ENCODE measurements around the gene PLOD1.
"Not testable (repeated sequence)": the region's sequence is repeated elsewhere in the genome, so short reads cannot be mapped to it uniquely, and the experiment has no call there.

PLOD1 gene

GRCh38 chr1:11938722-11939526 is 4.4 kb downstream of the PLOD1 start:
- DNase-seq (ENCODE audit: low read depth in 1 of 2, low spot score in 1 of 2): no peak

GRCh38 chr1:11939794-11940193 is 5.3 kb downstream of the PLOD1 start:
- DNase-seq (ENCODE audit: low read depth in 1 of 2, low spot score in 1 of 2): not testable (repeated sequence)

GRCh38 chr1:11940260-11940921 is 5.9 kb downstream of the PLOD1 start:
- no peak for DNase-seq (ENCODE audit: low read depth in 1 of 2, low spot score in 1 of 2)

DNA sequence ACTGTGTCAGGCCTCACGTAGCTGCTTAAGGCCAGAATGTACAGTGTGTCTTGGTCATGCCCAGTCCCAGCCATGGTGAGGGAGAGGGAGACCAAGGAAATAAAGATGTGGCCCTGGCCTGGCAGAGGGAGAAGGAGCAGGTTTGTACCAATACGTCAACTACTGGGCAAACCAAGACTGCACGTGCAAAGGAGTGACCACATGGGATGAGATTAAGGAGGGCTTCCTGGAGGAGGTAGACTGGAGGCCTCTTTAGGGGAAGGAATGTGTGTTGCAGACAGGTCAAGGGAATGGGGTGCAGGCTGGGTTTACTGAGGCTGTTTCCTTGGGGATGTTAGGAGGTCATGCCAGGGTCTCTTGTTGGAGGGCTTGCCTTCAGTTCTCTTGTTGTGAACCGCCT is 7.8 kb downstream of the PLOD1 start:
- DNase-seq (ENCODE audit: low read depth in 1 of 2, low spot score in 1 of 2): no peak

- DNase-seq (ENCODE audit: low read depth in 1 of 2, low spot score in 1 of 2): no peak
Observed at GRCh38 chr1:11943619-11944018, 9.1 kb downstream of the PLOD1 start.

DNA sequence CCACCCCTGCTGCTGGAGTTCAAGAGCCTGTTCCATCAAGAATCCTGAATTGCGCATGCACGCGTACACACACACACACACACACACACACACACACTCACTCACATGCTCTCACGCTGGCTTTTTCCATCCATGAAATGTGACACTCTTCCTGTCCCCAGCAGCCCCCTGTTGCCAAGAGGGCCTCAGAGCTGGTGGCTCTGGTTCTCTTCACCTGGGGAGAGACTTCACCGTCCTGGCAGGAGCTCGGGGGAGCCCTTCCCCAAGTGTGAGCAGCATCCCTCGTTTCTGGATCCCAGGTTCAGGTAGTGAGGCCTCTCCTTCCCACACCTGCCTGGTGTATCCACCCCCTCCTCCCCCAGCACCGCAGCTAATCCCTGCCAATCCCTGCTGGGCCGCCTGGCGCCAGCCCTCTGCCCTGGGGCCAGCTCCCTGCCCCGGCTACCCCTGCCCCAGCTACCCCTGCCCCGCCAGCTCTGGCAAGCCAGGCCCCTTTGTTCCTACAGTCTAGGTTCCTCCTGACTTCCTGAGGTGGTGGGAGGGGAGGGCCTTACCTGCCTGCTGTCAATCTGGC is 9.9 kb downstream of the PLOD1 start:
- no peak for DNase-seq (ENCODE audit: low read depth in 1 of 2, low spot score in 1 of 2)

DNA sequence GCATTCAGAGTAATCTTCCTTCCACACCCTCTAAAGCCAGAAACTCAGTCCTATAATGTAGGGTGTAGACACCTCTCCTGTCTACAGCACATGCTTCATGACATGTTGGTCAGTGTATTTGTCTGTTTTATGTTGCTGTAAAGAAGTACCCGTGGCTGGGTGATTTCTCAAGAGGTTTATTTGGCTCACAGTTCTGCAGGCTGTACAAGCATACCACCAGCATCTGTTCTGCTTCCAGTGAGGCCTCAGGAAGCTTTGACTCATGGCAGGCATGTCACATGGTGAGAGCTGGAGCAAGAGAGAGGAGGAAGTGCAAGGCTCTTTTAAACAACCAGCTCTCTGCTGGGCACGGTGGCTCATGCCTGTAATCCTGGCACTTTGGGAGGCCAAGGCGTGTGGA is 12.1 kb downstream of the PLOD1 start:
- no peak for DNase-seq (ENCODE audit: low read depth in 1 of 2, low spot score in 1 of 2)

DNA sequence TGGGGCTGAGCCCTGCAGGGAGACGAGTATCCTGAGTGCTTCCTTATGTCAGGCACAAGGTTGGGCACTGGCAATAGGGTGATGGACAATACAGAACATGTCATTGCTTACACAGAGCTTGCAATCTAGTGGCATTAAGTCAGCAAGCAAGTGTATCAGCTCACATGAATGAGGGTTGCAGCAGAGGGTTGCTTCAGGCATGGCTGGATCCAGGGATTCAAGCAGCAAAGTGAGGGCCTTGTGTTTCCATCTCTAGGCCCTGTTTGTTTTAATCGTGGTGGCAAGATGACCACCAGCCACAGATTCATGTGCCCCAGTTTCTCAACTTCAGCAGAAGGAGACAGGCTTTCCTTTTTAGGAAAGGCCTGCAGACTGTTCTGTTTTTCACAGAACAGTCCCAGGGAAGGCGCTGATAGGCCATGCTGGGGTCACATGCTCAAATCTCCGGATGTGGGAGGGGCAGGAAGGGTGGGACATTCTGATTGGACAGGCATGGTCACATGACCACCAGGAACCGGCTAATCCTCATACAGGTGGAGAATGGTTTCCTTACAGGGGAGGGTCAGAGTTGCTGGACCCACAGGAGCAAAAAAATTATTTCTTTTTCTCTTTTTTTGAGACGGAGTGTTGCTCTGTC is 14.4 kb downstream of the PLOD1 start:
- no peak for DNase-seq (ENCODE audit: low read depth in 1 of 2, low spot score in 1 of 2)

DNA sequence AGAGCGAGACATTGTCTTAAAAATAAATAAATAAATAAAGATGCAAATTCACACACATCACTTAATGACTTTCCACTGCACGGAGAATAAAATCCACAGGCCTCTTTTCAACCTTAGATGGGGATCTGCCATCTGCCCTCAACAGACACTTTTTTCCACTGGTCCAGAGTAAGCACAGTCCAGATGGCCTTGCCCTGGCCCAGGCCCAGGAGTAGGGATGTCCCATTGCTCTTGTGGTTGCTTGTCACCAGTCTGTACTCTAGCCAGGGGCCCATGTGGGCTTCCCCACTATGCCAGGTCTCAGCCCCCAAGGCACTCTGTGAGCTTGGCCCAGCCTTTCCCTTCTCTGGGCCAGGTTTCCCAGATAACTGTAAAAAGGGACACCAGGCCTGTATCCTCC is 17.4 kb downstream of the PLOD1 start:
- no peak for DNase-seq (ENCODE audit: low read depth in 1 of 2, low spot score in 1 of 2)

DNA sequence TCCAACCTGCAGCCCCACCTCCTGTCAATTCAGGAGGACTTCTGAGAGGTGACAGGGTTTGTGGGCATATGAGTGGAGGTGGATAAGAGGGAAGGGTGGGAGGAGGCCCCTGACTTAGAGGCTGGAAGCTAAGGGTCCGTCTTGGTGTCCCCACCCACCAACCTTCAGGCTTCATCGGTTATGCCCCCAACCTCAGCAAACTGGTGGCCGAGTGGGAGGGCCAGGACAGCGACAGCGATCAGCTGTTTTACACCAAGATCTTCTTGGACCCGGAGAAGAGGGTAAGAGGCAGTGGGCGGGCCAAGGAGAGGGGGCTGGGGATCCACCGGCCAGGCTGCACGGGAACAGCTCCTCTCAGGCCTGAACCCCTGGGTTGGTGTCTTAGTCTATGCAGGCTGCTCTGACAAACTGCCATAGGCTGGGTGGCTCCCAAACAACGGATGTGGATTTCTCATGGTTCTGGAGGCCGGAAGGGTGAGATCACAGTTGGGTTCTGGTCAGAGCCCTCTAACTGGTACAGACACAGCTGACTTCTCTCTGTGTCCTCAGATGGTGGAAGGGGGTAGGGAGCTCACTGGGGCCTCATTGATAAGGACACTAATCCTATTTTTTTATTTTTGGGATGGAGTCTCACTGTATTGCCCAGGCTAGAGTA is 18.1 kb downstream of the PLOD1 start:
- DNase-seq (ENCODE audit: low read depth in 1 of 2, low spot score in 1 of 2): no peak

GRCh38 chr1:11955221-11955620 is 20.7 kb downstream of the PLOD1 start:
- no peak for DNase-seq (ENCODE audit: low read depth in 1 of 2, low spot score in 1 of 2)

DNA sequence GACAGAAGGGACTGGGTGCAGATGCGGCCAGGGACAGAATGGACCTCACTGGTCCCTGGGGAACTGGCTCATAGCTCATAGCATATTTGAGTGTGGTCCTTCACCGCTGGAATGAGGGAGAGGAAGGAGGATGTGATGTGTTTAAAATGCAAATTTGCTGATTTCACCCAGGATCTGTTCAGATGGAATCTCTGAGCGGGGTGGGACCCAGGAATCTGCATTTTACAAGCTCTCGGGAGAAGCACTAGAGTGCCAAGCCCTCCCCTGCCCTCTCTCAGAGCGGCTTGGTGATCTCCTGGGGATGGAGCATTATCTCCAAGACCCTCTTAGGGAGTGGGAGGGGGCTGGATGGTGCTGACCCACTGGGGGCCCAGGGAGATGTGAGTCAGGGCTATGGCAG is 22.9 kb downstream of the PLOD1 start:
- no peak for DNase-seq (ENCODE audit: low read depth in 1 of 2, low spot score in 1 of 2)

- no peak for DNase-seq (ENCODE audit: low read depth in 1 of 2, low spot score in 1 of 2)
Observed at GRCh38 chr1:11957897-11958296, 23.4 kb downstream of the PLOD1 start.

DNA sequence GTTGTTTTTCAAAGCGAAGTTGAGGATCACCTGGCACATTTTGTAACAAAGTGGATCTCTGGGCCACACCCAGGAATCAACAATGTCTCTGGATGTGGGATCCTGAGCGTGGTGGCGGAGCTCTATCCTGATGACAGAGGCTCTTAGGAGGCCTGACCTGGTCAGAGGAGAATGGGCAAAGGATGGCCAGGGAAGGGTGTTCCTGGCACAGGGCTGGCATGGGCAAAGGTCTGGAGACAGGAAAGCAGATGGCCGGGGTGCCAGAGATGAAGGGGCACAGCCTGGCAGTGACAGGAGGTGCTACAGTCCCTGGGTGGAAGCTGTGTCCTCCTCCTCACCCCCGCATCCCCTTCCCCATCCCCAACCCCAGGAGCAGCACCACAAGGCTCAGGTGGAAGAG is 25.8 kb downstream of the PLOD1 start:
- no peak for DNase-seq (ENCODE audit: low read depth in 1 of 2, low spot score in 1 of 2)

DNA sequence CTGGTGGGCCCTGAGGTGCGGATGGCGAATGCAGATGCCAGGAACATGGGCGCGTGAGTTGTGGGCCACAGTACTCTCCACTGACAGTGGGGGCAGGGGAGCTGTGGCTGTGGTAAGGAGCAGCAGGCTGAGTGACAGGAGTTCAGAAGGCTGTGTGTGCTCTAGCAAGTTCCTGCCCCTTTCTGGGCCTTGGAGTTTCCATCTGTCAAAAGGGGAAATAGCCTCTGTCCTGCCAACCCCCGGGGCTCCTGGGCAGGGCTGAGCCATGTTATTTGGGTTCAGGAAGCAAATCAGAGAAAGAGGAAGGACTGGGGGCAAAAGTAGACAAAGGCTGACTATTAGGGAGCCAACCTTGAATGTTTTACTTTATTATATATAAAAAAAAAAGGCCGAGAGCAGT is 26.2 kb downstream of the PLOD1 start:
- no peak for DNase-seq (ENCODE audit: low read depth in 1 of 2, low spot score in 1 of 2)

DNA sequence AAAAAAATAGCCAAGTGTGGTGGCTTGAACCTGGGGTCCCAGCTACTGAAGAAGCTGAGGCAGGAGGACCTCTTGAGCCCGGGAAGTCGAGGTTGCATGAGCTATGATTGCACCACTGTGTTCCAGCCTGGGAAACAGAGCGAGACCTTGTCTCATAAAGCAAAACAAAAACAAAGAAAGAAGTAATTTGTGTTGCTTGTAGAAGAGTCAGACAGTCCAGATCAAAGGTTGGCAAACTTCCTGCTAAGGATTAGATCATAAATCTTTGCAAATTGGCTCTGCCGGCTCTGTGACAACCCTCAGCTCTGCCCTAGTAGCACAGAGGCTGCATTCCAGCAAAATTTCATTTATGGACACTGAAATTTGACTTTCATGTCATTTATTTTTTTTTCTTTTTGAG is 26.7 kb downstream of the PLOD1 start:
- DNase-seq (ENCODE audit: low read depth in 1 of 2, low spot score in 1 of 2): no peak

DNA sequence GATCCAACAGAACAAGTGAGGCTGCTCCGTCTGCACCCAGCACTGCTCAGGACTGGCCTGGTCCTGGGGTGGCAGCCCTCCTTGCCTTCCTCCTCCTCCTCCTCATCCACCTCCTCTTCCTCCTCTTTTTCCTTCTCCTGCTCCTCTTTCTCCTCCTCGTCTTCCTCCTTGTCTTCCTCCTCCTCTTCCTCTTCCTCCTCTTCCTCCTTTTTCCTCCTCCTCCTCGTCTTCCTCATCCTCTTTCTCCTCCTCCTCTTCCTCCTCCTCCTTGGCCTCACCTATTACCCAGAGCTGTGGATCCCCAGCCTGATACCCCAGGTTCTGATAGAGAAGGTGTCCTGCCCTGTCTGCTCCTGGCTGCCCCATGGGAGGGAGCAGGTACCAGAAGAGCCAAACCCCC is 29.1 kb downstream of the PLOD1 start:
- no peak for DNase-seq (ENCODE audit: low read depth in 1 of 2, low spot score in 1 of 2)

DNA sequence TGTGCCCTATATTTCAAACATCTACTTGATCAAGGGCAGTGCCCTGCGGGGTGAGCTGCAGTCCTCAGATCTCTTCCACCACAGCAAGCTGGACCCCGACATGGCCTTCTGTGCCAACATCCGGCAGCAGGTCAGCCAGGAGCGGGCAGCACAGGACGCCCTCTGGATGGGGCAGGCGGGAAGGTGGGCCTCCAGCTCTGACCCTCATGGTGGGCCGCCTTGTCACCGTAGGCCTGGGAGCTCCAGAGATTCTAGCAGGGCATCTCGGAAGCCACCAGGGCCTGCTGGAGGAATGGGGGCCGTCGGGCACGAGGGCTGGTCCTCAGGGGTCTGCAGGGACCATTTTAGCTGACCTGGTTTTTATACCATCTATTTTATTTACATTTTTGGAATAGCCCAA is 30.1 kb downstream of the PLOD1 start:
- no peak for DNase-seq (ENCODE audit: low read depth in 1 of 2, low spot score in 1 of 2)

DNA sequence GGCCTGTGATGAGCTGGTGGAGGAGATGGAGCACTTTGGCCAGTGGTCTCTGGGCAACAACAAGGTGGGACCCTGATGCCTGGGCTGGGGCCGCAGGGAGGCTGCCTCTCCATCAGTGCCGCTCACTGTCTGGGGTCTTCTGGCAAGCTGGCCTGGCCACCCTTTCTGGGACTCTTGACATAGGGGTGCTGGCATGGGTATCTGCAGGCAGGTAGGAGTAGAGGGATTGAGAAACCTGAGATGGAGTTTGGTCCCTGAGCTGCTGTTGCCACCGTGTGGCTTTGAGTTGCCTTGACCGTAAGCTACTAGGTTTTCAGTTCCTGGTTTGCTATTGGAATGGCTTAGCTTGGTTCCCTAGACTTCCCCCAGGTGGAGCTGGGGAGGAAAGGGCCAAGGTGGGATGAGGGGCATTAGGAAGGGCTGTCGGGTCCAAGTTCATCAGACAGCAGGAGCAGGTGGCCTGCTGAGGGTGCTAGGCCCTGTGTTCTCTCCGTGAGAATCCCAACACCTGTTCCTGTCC is 32.6 kb downstream of the PLOD1 start:
- no peak for DNase-seq (ENCODE audit: low read depth in 1 of 2, low spot score in 1 of 2)

DNA sequence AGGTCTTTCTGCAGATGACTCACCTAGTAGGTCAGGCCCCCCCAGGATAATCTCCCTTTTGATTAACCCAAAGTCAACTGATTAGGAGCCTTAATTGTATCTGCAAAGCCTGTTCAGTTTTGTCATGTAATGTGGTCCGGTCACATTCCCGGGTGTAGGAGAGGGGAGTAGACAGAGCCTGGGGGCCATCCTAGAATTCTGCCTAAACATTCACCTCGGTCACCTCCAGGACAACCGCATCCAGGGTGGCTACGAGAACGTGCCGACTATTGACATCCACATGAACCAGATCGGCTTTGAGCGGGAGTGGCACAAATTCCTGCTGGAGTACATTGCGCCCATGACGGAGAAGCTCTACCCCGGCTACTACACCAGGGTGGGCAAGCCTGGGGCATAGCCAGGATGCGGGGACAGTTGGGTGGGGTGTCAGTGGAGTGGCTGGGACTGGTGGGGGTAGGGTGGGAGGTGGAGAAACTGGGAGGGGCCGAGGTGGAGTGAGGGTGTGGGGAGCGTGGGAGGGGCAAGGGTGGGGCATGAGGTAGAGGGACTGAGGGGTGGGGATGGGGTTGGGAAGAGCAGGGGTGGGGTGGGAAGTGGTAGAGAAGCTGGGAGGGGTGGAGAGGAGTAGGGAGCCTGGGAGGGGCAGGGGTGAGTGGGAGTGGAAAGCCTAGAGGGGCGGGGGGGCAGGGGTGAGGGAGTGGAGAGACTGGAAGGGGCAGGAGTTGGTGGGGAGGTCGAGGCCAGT is 36.1 kb downstream of the PLOD1 start:
- no peak for DNase-seq (ENCODE audit: low read depth in 1 of 2, low spot score in 1 of 2)

- no peak for DNase-seq (ENCODE audit: low read depth in 1 of 2, low spot score in 1 of 2)
Observed at GRCh38 chr1:11977625-11978024, 43.1 kb downstream of the PLOD1 start.

All from activated CD4-positive, alpha-beta T cell treated with anti-CD3 and anti-CD28 coated beads, Interleukin-2, amount 50 U/mL, for 24 hours (primary cell).